H1 (cell line): Measurements from ENCODE around the gene KCNE4. TPM values are rescaled to one million over a fixed set of nuclear protein-coding genes. Genes with fewer than 3 reads are reported as not detected.

Experiments
- CHD7 ChIP-seq: fragments of 300-600 bp; sonication (generic); IDR thresholded peaks from 2 replicates; pipeline ENCODE4 v1.7.1; 2012; ENCODE audit warnings: low read length, moderate library complexity, mild to moderate bottlenecking, inconsistent platforms; ENCODE audit not compliant: insufficient replicate concordance
- HDAC2 ChIP-seq, 2 experiments: fragments of 300-600 bp in 1 of 2; sonication (generic) in 1 of 2; IDR thresholded peaks; 2 replicates each; pipeline ENCODE4 v1.6.1; 2011 to 2012; ENCODE audit warnings: low read depth in 2 of 2, low read length in 2 of 2, mild to moderate bottlenecking in 2 of 2, moderate library complexity in 2 of 2, borderline replicate concordance in 1 of 2, inconsistent platforms in 1 of 2
- KDM4A ChIP-seq: IDR thresholded peaks from one replicate; pipeline ENCODE4 v1.7.1; 2012; ENCODE audit warnings: low read depth, mild to moderate bottlenecking, moderate library complexity, low read length, inconsistent platforms; ENCODE audit not compliant: severe bottlenecking
- KDM5A ChIP-seq: fragments of 200-600 bp; IDR thresholded peaks from 2 replicates; pipeline ENCODE4 v1.7.1; 2012; ENCODE audit warnings: mild to moderate bottlenecking, low read length, inconsistent platforms, mixed read lengths
- MAX ChIP-seq: IDR thresholded peaks from 2 replicates; pipeline ENCODE4 v1.6.1; 2012; ENCODE audit warnings: inconsistent platforms
- NANOG ChIP-seq: IDR thresholded peaks from 2 replicates; pipeline ENCODE4 v1.6.1; 2011; ENCODE audit warnings: low read length, low read depth, mild to moderate bottlenecking, inconsistent platforms; ENCODE audit not compliant: insufficient read depth, poor library complexity, severe bottlenecking
- POU5F1 ChIP-seq: IDR thresholded peaks from 2 replicates; pipeline ENCODE4 v1.6.1; 2011; ENCODE audit warnings: low read depth, mild to moderate bottlenecking, low read length, moderate library complexity
- RBBP5 ChIP-seq: IDR thresholded peaks from 2 replicates; pipeline ENCODE4 v1.7.1; 2012; ENCODE audit warnings: low read depth, mild to moderate bottlenecking, inconsistent platforms, low read length, moderate library complexity, borderline replicate concordance
- SIRT6 ChIP-seq: IDR thresholded peaks from one replicate; pipeline ENCODE4 v1.7.1; 2012; ENCODE audit warnings: low read length, inconsistent platforms
- polyA plus RNA-seq, 7 experiments: library from polyadenylated mRNA; depleted of rRNA in 3 of 7; stranded (reverse) in 5 of 7; unstranded in 2 of 7; fragments of >200 nt in 5 of 7; fragments of 200-250 nt in 2 of 7; gene quantifications; 1 replicate in 5 of 7; 2 replicates in 1 of 7; 4 replicates in 1 of 7; pipeline versions ENCODE4 v1.2.1 to v1.2.3, GENCODE V29; 2011 to 2013; ENCODE audit warnings: missing spikeins in 2 of 7, mixed read lengths in 2 of 7
- total RNA-seq: library from RNA; stranded (reverse); fragmentation: NEBNext Ultra II Directional; extraction: Animal tissue kit (Norgen Biotek cat#: 25700); gene quantifications from 2 replicates; pipeline ENCODE4 v1.2.1, GENCODE V29; 2021
- TF ChIP-seq, protein P1 (sequence below): IDR thresholded peaks from 2 replicates; pipeline ENCODE4 v1.6.1; 2011; ENCODE audit warnings: low read length, improper control_type of control experiment

The KCNE4 gene
- total and polyA plus RNA-seq, 2 of the 8 experiments (the other 6 are each of a cell fraction or from before 2014, with no cell fraction given) = 0.08 to 0.09 TPM

DNA sequence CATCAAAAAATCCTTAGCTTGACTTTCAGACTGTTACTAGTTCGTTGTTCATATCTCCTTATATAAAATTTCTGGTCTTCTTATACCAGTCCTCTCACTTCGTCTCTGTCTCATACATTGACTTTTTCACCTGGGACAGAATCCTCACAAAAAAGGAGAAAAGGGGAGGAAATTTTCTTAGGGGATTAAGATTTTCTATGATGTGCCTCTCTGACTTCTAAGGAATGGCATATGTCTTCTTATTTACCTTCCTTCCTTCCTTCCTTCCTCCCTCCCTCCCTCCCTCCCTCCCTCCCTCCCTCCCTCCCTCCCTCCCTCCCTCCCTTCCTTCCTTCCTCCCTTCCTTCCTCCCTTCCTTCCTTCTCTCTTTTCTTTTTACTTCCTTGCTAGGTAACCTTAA, 27.9 kb downstream of the KCNE4 start (continued):
- TF ChIP-seq CHD7 = no peak
- no peak for TF ChIP-seq NANOG
- no peak for TF ChIP-seq SIRT6
- TF ChIP-seq KDM5A = no peak
- TF ChIP-seq RBBP5 = no peak
- TF ChIP-seq MAX = no peak
- no peak for TF ChIP-seq POU5F1
- TF ChIP-seq HDAC2 (IDR thresholded peaks at IDR 0.05; ENCODE audit: borderline replicate concordance in 1 of 2, low read depth in 2 of 2, low read length in 2 of 2) = no peak
- TF ChIP-seq, protein P1, sequence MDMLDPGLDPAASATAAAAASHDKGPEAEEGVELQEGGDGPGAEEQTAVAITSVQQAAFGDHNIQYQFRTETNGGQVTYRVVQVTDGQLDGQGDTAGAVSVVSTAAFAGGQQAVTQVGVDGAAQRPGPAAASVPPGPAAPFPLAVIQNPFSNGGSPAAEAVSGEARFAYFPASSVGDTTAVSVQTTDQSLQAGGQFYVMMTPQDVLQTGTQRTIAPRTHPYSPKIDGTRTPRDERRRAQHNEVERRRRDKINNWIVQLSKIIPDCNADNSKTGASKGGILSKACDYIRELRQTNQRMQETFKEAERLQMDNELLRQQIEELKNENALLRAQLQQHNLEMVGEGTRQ = no peak
- TF ChIP-seq KDM4A = no peak
